ENCODE results near the gene ZMAT5. TPM values are rescaled to one million over a fixed set of nuclear protein-coding genes. Genes with fewer than 3 reads are reported as not detected.

Gene ZMAT5
- polyA plus RNA-seq, 1 donor (not counting 4 experiments of a cell fraction or from before 2014, with no cell fraction given) = 11.1 TPM

- no peak overlapping the region for H3K4me2 ChIP-seq (ENCODE audit: control insufficient read depth, extremely low read depth, insufficient read depth, low read depth, low read length)
Measured at GRCh38 chr22:29715705-29716104, 51.1 kb downstream of the ZMAT5 start.

GRCh38 chr22:29715240-29715639 is 51.6 kb downstream of the ZMAT5 start:
- Histone ChIP-seq H2AFZ (ENCODE audit: control insufficient read depth, low read length) (no peak overlapping the region), H3K27ac (ENCODE audit: control insufficient read depth, insufficient read depth, low read length) (no peak overlapping the region), H3K4me3 (ENCODE audit: control insufficient read depth in 2 of 3, extremely low read depth in 1 of 3, insufficient read depth in 2 of 3, low read depth in 1 of 3, low read length in 3 of 3) (no peak overlapping the region), H3K36me3 (ENCODE audit: control insufficient read depth in 2 of 2, extremely low read depth in 1 of 2, insufficient read depth in 2 of 2, low read length in 2 of 2) (no peaks in the 10 kb centered on the region), H3K27me3 (ENCODE audit: control insufficient read depth, extremely low read depth, insufficient read depth, low read length) (peaks cover 37% of the 10 kb centered on the region), H3K4me2 (ENCODE audit: control insufficient read depth, extremely low read depth, insufficient read depth, low read depth, low read length) (no peak overlapping the region), H3K9me3 (ENCODE audit: control insufficient read depth, low read depth, low read length) (no peaks in the 10 kb centered on the region), H3K9me1 (ENCODE audit: control insufficient read depth, extremely low read depth, insufficient read depth, low read length) (no peaks in the 10 kb centered on the region), H3K4me1 (ENCODE audit: control insufficient read depth, extremely low read depth, insufficient read depth, low read length) (peaks cover 11% of the 10 kb centered on the region), H4K20me1 (ENCODE audit: control insufficient read depth, extremely low read depth, insufficient read depth, low read length) (peaks cover 5% of the 10 kb centered on the region), H3K79me2 (ENCODE audit: control insufficient read depth, insufficient read depth, low read length) (no peaks in the 10 kb centered on the region), H3K9ac (ENCODE audit: control insufficient read depth, extremely low read depth, insufficient read depth, low read length) (no peak overlapping the region)
- FAIRE-seq (no peak), DNase-seq (ENCODE audit: low read depth, low spot score) (no peak)
- TF ChIP-seq EZH2 (IDR thresholded peaks at IDR 0.05; ENCODE audit: low read length) (no peak), CTCF (optimal IDR thresholded peaks at IDR 0.05 in 1 of 3, IDR thresholded peaks at IDR 0.05 in 1 of 3, conservative IDR thresholded peaks at IDR 0.05 in 1 of 3; ENCODE audit: extremely low read depth in 1 of 3, insufficient read depth in 2 of 3, low read length in 3 of 3) (no peak)
- dilution Hi-C loops (cut with MboI; ENCODE audit: extremely low pct_ligation_motif_present, low sequenced_read_pairs) = no loop called here

More at GRCh38 chr22:29715705-29716104, 51.1 kb downstream of the ZMAT5 start:
- H3K9me1 ChIP-seq (ENCODE audit: control insufficient read depth, extremely low read depth, insufficient read depth, low read length) = no peaks in the 10 kb centered on the region
- no peak for TF ChIP-seq EZH2 (IDR thresholded peaks at IDR 0.05; ENCODE audit: low read length)
- no peak for TF ChIP-seq CTCF (optimal IDR thresholded peaks at IDR 0.05 in 1 of 3, IDR thresholded peaks at IDR 0.05 in 1 of 3, conservative IDR thresholded peaks at IDR 0.05 in 1 of 3; ENCODE audit: extremely low read depth in 1 of 3, insufficient read depth in 2 of 3, low read length in 3 of 3)
- no peaks in the 10 kb centered on the region for H3K79me2 ChIP-seq (ENCODE audit: control insufficient read depth, insufficient read depth, low read length)
- no peaks in the 10 kb centered on the region for H3K36me3 ChIP-seq (ENCODE audit: control insufficient read depth in 2 of 2, extremely low read depth in 1 of 2, insufficient read depth in 2 of 2, low read length in 2 of 2)
- H3K27me3 ChIP-seq (ENCODE audit: control insufficient read depth, extremely low read depth, insufficient read depth, low read length) = peaks cover 38% of the 10 kb centered on the region
- peaks cover 11% of the 10 kb centered on the region for H3K4me1 ChIP-seq (ENCODE audit: control insufficient read depth, extremely low read depth, insufficient read depth, low read length)
- H3K9ac ChIP-seq (ENCODE audit: control insufficient read depth, extremely low read depth, insufficient read depth, low read length) = no peak overlapping the region
- no peak for DNase-seq (ENCODE audit: low read depth, low spot score)
- no peak for FAIRE-seq
- no peak overlapping the region for H2AFZ ChIP-seq (ENCODE audit: control insufficient read depth, low read length)
- peaks cover 5% of the 10 kb centered on the region for H4K20me1 ChIP-seq (ENCODE audit: control insufficient read depth, extremely low read depth, insufficient read depth, low read length)
- H3K9me3 ChIP-seq (ENCODE audit: control insufficient read depth, low read depth, low read length) = no peaks in the 10 kb centered on the region
- dilution Hi-C loops (cut with MboI; ENCODE audit: extremely low pct_ligation_motif_present, low sequenced_read_pairs) = no loop called here
- no peak overlapping the region for H3K27ac ChIP-seq (ENCODE audit: control insufficient read depth, insufficient read depth, low read length)
- H3K4me3 ChIP-seq (ENCODE audit: control insufficient read depth in 2 of 3, extremely low read depth in 1 of 3, insufficient read depth in 2 of 3, low read depth in 1 of 3, low read length in 3 of 3) = no peak overlapping the region
